ENCODE results near the gene NSMCE1. TPM values are rescaled to one million over a fixed set of nuclear protein-coding genes. Genes with fewer than 3 reads are reported as not detected.

Gene NSMCE1
- total RNA-seq, result 186 and 189 TPM in 2 replicates

GRCh38 chr16:27268376-27269299 is at the start of gene NSMCE1:
Gene NSMCE1 (minus strand): TSS chr16:27268772. CDS start chr16:27257570, 11,202 bp downstream.
- Mint-ChIP-seq H3K9me3 (peaks cover 4% of the 10 kb centered on the region), H3K4me3 (ENCODE audit: low read depth) (peak within 1 kb of the TSS; percentile 98), H3K4me1 (ENCODE audit: low read depth) (peaks cover 66% of the 10 kb centered on the region), H3K36me3 (ENCODE audit: low read depth) (peaks cover 65% of the 10 kb centered on the region), H3K27ac (peak within 1 kb of the TSS; percentile 98), H3K27me3 (ENCODE audit: low read depth) (no peaks in the 10 kb centered on the region)
- DNase-seq (ENCODE audit: low spot score), result peak; percentile 93
- intact Hi-C loops (cut with micrococcal nuclease), result no loop called here

GRCh38 chr16:27317738-27318391 is 49.3 kb upstream of the NSMCE1 start:
- DNase-seq (ENCODE audit: low spot score), result no peak
- H3K27me3 Mint-ChIP-seq (ENCODE audit: low read depth), result no peaks in the 10 kb centered on the region
- intact Hi-C loops (cut with micrococcal nuclease), result loop anchor here (1.0 to 5.0 kb wide), 10 partner anchors 9 to 720 kb away; no protein-coding TSS in a partner anchor
- H3K36me3 Mint-ChIP-seq (ENCODE audit: low read depth), result peaks cover 88% of the 10 kb centered on the region
- H3K4me3 Mint-ChIP-seq (ENCODE audit: low read depth), result peak overlapping the region; percentile 100
- H3K9me3 Mint-ChIP-seq, result no peaks in the 10 kb centered on the region
- H3K4me1 Mint-ChIP-seq (ENCODE audit: low read depth), result peaks cover 59% of the 10 kb centered on the region
- H3K27ac Mint-ChIP-seq, result peak overlapping the region; percentile 98

- peak overlapping the region; percentile 98 for H3K27ac Mint-ChIP-seq
- peaks cover 57% of the 10 kb centered on the region for H3K4me1 Mint-ChIP-seq (ENCODE audit: low read depth)
- peak overlapping the region; percentile 100 for H3K4me3 Mint-ChIP-seq (ENCODE audit: low read depth)
- DNase-seq (ENCODE audit: low spot score), result no peak
- intact Hi-C loops (cut with micrococcal nuclease), result loop anchor here (5.0 kb wide), 1 partner anchor 140 kb away; no protein-coding TSS in a partner anchor
- H3K9me3 Mint-ChIP-seq, result no peaks in the 10 kb centered on the region
- peaks cover 86% of the 10 kb centered on the region for H3K36me3 Mint-ChIP-seq (ENCODE audit: low read depth)
- no peaks in the 10 kb centered on the region for H3K27me3 Mint-ChIP-seq (ENCODE audit: low read depth)
Observed at GRCh38 chr16:27317320-27317719, 48.7 kb upstream of the NSMCE1 start.

- intact Hi-C loops (cut with micrococcal nuclease), result loop anchor here (5.0 kb wide), 1 partner anchor 141 kb away; no protein-coding TSS in a partner anchor
- no peaks in the 10 kb centered on the region for H3K27me3 Mint-ChIP-seq (ENCODE audit: low read depth)
Observed at GRCh38 chr16:27316038-27316680, 47.6 kb upstream of the NSMCE1 start.

GRCh38 chr16:27315333-27316037 is 46.9 kb upstream of the NSMCE1 start:
- peak; percentile 64 for DNase-seq (ENCODE audit: low spot score)
- peaks cover 67% of the 10 kb centered on the region for H3K36me3 Mint-ChIP-seq (ENCODE audit: low read depth)
- H3K4me3 Mint-ChIP-seq (ENCODE audit: low read depth), result peak overlapping the region; percentile 100
- no peaks in the 10 kb centered on the region for H3K27me3 Mint-ChIP-seq (ENCODE audit: low read depth)
- no peaks in the 10 kb centered on the region for H3K9me3 Mint-ChIP-seq
- peak overlapping the region; percentile 98 for H3K27ac Mint-ChIP-seq
- peaks cover 60% of the 10 kb centered on the region for H3K4me1 Mint-ChIP-seq (ENCODE audit: low read depth)
- intact Hi-C loops (cut with micrococcal nuclease), result loop anchor here (1.0 to 5.0 kb wide), 4 partner anchors 69 to 142 kb away; no protein-coding TSS in a partner anchor

More at GRCh38 chr16:27316038-27316680, 47.6 kb upstream of the NSMCE1 start:
- Mint-ChIP-seq H3K9me3 (no peaks in the 10 kb centered on the region), H3K27ac (peak overlapping the region; percentile 98), H3K4me3 (ENCODE audit: low read depth) (peak overlapping the region; percentile 100), H3K4me1 (ENCODE audit: low read depth) (peaks cover 57% of the 10 kb centered on the region), H3K36me3 (ENCODE audit: low read depth) (peaks cover 74% of the 10 kb centered on the region)
- no peak for DNase-seq (ENCODE audit: low spot score)

GRCh38 chr16:27314986-27315332 is 46.4 kb upstream of the NSMCE1 start:
- H3K4me3 Mint-ChIP-seq (ENCODE audit: low read depth), result peak overlapping the region; percentile 100
- DNase-seq (ENCODE audit: low spot score), result no peak
- no peaks in the 10 kb centered on the region for H3K9me3 Mint-ChIP-seq
- peaks cover 56% of the 10 kb centered on the region for H3K4me1 Mint-ChIP-seq (ENCODE audit: low read depth)
- H3K36me3 Mint-ChIP-seq (ENCODE audit: low read depth), result peaks cover 62% of the 10 kb centered on the region
- no peaks in the 10 kb centered on the region for H3K27me3 Mint-ChIP-seq (ENCODE audit: low read depth)
- peak overlapping the region; percentile 98 for H3K27ac Mint-ChIP-seq
- intact Hi-C loops (cut with micrococcal nuclease), result loop anchor here (1.0 to 5.0 kb wide), 5 partner anchors 41 to 142 kb away; no protein-coding TSS in a partner anchor

GRCh38 chr16:27314161-27314723 is 45.7 kb upstream of the NSMCE1 start:
- Mint-ChIP-seq H3K36me3 (ENCODE audit: low read depth) (peaks cover 55% of the 10 kb centered on the region), H3K4me3 (ENCODE audit: low read depth) (peak overlapping the region; percentile 100), H3K27ac (peak overlapping the region; percentile 98), H3K9me3 (no peaks in the 10 kb centered on the region), H3K4me1 (ENCODE audit: low read depth) (peaks cover 49% of the 10 kb centered on the region), H3K27me3 (ENCODE audit: low read depth) (no peaks in the 10 kb centered on the region)
- intact Hi-C loops (cut with micrococcal nuclease), result loop anchor here (1.0 to 2.0 kb wide), 3 partner anchors 40 to 77 kb away; no protein-coding TSS in a partner anchor
- peak; percentile 61 for DNase-seq (ENCODE audit: low spot score)

- H3K27me3 Mint-ChIP-seq (ENCODE audit: low read depth), result no peaks in the 10 kb centered on the region
- DNase-seq (ENCODE audit: low spot score), result peak; percentile 67
- H3K4me3 Mint-ChIP-seq (ENCODE audit: low read depth), result peak within 1 kb of the TSS; percentile 100
- intact Hi-C loops (cut with micrococcal nuclease), result loop anchor here (1.0 to 2.0 kb wide), 3 partner anchors 39 to 77 kb away; no protein-coding TSS in a partner anchor
- no peaks in the 10 kb centered on the region for H3K9me3 Mint-ChIP-seq
- peak within 1 kb of the TSS; percentile 98 for H3K27ac Mint-ChIP-seq
- peaks cover 48% of the 10 kb centered on the region for H3K36me3 Mint-ChIP-seq (ENCODE audit: low read depth)
- peaks cover 43% of the 10 kb centered on the region for H3K4me1 Mint-ChIP-seq (ENCODE audit: low read depth)
Observed at GRCh38 chr16:27313422-27314160, 45.0 kb upstream of the NSMCE1 start, which contains the start of gene IL4R. Gene IL4R (plus strand): TSS chr16:27313974. CDS start chr16:27340204, 26,230 bp downstream.

- no peaks in the 10 kb centered on the region for H3K27me3 Mint-ChIP-seq (ENCODE audit: low read depth)
- peaks cover 4% of the 10 kb centered on the region for H3K9me3 Mint-ChIP-seq
- peaks cover 37% of the 10 kb centered on the region for H3K4me1 Mint-ChIP-seq (ENCODE audit: low read depth)
- H3K4me3 Mint-ChIP-seq (ENCODE audit: low read depth), result peak overlapping the region; percentile 85
- H3K36me3 Mint-ChIP-seq (ENCODE audit: low read depth), result peaks cover 43% of the 10 kb centered on the region
- DNase-seq (ENCODE audit: low spot score), result no peak
- intact Hi-C loops (cut with micrococcal nuclease), result no loop called here
- H3K27ac Mint-ChIP-seq, result peak overlapping the region; percentile 92
Observed at GRCh38 chr16:27312580-27313421, 44.2 kb upstream of the NSMCE1 start.

GRCh38 chr16:27311897-27312303 is 43.3 kb upstream of the NSMCE1 start:
- peak overlapping the region; percentile 38 for H3K4me3 Mint-ChIP-seq (ENCODE audit: low read depth)

More at GRCh38 chr16:27311897-27312303, 43.3 kb upstream of the NSMCE1 start:
- peaks cover 38% of the 10 kb centered on the region for H3K36me3 Mint-ChIP-seq (ENCODE audit: low read depth)
- H3K27me3 Mint-ChIP-seq (ENCODE audit: low read depth), result no peaks in the 10 kb centered on the region
- H3K9me3 Mint-ChIP-seq, result peaks cover 4% of the 10 kb centered on the region
- peaks cover 28% of the 10 kb centered on the region for H3K4me1 Mint-ChIP-seq (ENCODE audit: low read depth)
- peak overlapping the region; percentile 47 for H3K27ac Mint-ChIP-seq
- DNase-seq (ENCODE audit: low spot score), result no peak
- intact Hi-C loops (cut with micrococcal nuclease), result no loop called here
